HG03280 (cell line): Measurements from ENCODE around the gene UBASH3B.
A peak's percentile ranks its signal among the peaks of the same experiment; 100 is the strongest.
"Not testable (repeated sequence)": the region's sequence is repeated elsewhere in the genome, so short reads cannot be mapped to it uniquely, and the experiment has no call there.

Experiments used
- ATAC-seq: cut with Tn5 transposase; IDR thresholded peaks from one replicate; pipeline ENCODE4 v1.9.1; 2021; ENCODE audit warnings: mild to moderate bottlenecking, moderate library complexity; ENCODE audit not compliant: unreplicated experiment

UBASH3B gene

GRCh38 chr11:122655527-122656072, at the start of gene UBASH3B:
Gene UBASH3B (plus strand): TSS chr11:122655722. CDS start chr11:122656050, 328 bp downstream.
- peak; percentile 78 for ATAC-seq

- ATAC-seq, result not testable (repeated sequence)
Measured at GRCh38 chr11:122607162-122607561, 48.4 kb upstream of the UBASH3B start.

- no peak for ATAC-seq
Measured at GRCh38 chr11:122612123-122612824, 43.2 kb upstream of the UBASH3B start.

- ATAC-seq, result no peak
Measured at GRCh38 chr11:122616718-122617117, 38.8 kb upstream of the UBASH3B start.

- ATAC-seq, result no peak
Measured at GRCh38 chr11:122617297-122617696, 38.2 kb upstream of the UBASH3B start.

GRCh38 chr11:122617926-122618325, 37.6 kb upstream of the UBASH3B start:
- no peak for ATAC-seq

GRCh38 chr11:122618927-122619326, 36.6 kb upstream of the UBASH3B start:
- ATAC-seq, result no peak

- no peak for ATAC-seq
Measured at GRCh38 chr11:122619757-122620156, 35.8 kb upstream of the UBASH3B start.

- ATAC-seq, result not testable (repeated sequence)
Measured at GRCh38 chr11:122625501-122625900, 30.0 kb upstream of the UBASH3B start.

GRCh38 chr11:122625976-122626665, 29.4 kb upstream of the UBASH3B start:
- no peak for ATAC-seq

GRCh38 chr11:122627745-122628144, 27.8 kb upstream of the UBASH3B start:
- no peak for ATAC-seq

GRCh38 chr11:122628810-122629555, 26.5 kb upstream of the UBASH3B start:
- ATAC-seq, result peak; percentile 76

- ATAC-seq, result no peak
Measured at GRCh38 chr11:122632181-122632824, 23.2 kb upstream of the UBASH3B start.

GRCh38 chr11:122633219-122633829, 22.2 kb upstream of the UBASH3B start:
- no peak for ATAC-seq

- ATAC-seq, result no peak
Measured at GRCh38 chr11:122634501-122634900, 21.0 kb upstream of the UBASH3B start.

GRCh38 chr11:122637541-122637940, 18.0 kb upstream of the UBASH3B start:
- ATAC-seq, result no peak

GRCh38 chr11:122642472-122642922, 13.0 kb upstream of the UBASH3B start:
- no peak for ATAC-seq

GRCh38 chr11:122642971-122643370, 12.6 kb upstream of the UBASH3B start:
- ATAC-seq, result no peak

- ATAC-seq, result no peak
Measured at GRCh38 chr11:122645847-122646246, 9.7 kb upstream of the UBASH3B start.
